ENCODE results near the gene PFKL.

Gene PFKL

DNA sequence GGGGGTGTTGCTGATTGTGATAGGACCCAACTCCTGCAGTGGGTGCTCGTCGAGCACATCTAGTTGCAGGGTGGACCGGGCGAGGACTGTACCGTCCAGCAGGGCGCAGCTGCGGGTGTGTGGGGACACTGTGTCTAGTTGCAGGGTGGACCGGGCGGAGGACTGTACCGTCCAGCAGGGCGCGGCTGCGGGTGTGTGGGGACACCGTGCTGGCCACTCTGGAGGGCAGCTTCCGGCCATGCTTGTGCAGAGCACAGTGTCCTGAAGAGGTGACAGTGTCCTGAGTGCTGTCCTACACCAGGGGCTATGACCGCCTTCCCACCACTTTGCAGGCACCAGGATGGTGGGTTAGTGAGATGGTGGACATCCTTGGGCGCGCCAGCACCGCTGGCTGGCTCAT lies 49.0 kb downstream of the PFKL start:
- TF ChIP-seq, protein P1, sequence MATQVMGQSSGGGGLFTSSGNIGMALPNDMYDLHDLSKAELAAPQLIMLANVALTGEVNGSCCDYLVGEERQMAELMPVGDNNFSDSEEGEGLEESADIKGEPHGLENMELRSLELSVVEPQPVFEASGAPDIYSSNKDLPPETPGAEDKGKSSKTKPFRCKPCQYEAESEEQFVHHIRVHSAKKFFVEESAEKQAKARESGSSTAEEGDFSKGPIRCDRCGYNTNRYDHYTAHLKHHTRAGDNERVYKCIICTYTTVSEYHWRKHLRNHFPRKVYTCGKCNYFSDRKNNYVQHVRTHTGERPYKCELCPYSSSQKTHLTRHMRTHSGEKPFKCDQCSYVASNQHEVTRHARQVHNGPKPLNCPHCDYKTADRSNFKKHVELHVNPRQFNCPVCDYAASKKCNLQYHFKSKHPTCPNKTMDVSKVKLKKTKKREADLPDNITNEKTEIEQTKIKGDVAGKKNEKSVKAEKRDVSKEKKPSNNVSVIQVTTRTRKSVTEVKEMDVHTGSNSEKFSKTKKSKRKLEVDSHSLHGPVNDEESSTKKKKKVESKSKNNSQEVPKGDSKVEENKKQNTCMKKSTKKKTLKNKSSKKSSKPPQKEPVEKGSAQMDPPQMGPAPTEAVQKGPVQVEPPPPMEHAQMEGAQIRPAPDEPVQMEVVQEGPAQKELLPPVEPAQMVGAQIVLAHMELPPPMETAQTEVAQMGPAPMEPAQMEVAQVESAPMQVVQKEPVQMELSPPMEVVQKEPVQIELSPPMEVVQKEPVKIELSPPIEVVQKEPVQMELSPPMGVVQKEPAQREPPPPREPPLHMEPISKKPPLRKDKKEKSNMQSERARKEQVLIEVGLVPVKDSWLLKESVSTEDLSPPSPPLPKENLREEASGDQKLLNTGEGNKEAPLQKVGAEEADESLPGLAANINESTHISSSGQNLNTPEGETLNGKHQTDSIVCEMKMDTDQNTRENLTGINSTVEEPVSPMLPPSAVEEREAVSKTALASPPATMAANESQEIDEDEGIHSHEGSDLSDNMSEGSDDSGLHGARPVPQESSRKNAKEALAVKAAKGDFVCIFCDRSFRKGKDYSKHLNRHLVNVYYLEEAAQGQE (IDR thresholded peaks at IDR 0.05; ENCODE audit: insufficient read depth in 1 of 2, low read depth in 2 of 2, low read length in 2 of 2), result no peak
- TF ChIP-seq POLR2AphosphoS5 (IDR thresholded peaks at IDR 0.05; ENCODE audit: low read depth, low read length) (no peak), SIN3A (IDR thresholded peaks at IDR 0.05; ENCODE audit: borderline replicate concordance, insufficient read depth, low read length) (no peak), FOXP2 (optimal IDR thresholded peaks at IDR 0.05; ENCODE audit: borderline replicate concordance, extremely low read depth, extremely low read length, insufficient read depth) (no peak), TAF1 (IDR thresholded peaks at IDR 0.05; ENCODE audit: borderline replicate concordance, insufficient read depth, low read length) (no peak)

DNA sequence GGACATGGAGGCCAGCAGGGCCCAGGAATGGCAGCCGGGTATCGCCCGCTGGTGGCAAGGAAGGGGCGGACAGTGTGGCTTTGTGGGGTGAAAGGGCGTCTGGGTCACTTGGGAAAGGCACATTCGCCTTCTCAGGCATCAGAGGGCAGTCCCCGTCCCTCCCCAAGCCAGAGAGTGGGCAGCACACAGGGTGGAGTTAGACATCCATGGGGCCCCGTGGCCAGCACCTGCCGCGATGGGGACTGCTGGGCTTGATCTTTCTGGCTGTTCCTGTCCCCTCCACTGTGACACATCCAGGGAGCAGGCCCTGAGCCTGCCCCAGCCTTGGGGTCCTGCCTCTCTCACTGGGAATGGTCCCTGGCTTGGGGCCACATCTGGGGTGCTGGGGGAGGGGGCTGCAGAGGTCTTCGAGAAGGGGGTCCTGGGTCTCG lies 49.6 kb downstream of the PFKL start:
- TF ChIP-seq POLR2AphosphoS5 (IDR thresholded peaks at IDR 0.05; ENCODE audit: low read depth, low read length) (no peak), FOXP2 (optimal IDR thresholded peaks at IDR 0.05; ENCODE audit: borderline replicate concordance, extremely low read depth, extremely low read length, insufficient read depth) (no peak), TAF1 (IDR thresholded peaks at IDR 0.05; ENCODE audit: borderline replicate concordance, insufficient read depth, low read length) (no peak), SIN3A (IDR thresholded peaks at IDR 0.05; ENCODE audit: borderline replicate concordance, insufficient read depth, low read length) (no peak)
- TF ChIP-seq, protein P1 (IDR thresholded peaks at IDR 0.05; ENCODE audit: insufficient read depth in 1 of 2, low read depth in 2 of 2, low read length in 2 of 2), result no peak

DNA sequence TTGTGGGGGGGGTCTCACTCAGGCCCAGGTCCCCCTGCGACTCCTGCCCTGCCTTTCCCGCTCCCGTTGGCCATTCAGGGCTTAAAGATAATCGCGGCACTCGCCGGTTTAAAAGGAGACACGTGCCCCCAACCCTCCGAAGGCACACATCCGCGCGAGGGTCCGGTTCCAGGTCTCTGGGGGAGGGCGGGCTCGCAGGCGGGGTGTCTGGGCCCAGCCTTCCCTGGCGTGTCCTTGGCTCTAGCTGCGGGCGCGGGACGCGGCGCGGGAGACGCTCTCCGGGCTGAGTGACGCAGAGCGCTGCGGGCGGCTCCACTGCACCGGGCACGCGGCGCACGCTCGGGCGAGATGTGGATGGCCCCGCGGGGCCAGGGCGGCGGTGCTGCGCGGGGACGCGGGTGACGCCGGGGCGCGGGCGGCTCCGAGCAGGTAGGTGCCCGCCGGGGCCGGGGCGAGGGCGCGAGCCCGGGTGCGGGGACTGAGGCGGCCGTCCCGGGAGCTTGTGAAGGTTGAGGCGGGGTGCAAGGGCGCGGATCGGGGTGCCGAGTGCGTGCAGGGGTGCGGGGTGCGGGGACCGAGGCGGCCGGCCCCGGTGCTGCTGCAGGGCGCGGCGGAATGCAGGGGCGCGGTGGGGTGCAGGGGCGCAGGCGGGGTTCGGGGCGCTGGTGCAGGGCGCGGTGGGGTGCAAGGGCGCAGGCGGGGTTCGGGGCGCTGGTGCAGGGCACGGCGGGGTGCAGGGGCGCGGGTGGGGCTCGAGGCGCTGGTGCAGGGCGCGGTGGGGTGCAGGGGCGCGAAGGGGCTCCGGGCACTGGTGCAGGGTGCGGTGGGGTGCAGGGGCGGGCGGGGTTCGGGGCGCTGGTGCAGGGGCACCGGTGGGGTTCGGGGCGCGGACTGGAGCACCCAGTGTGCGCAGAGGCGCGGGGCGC lies 50.3 kb downstream of the PFKL start:
- TF ChIP-seq SIN3A (IDR thresholded peaks at IDR 0.05; ENCODE audit: borderline replicate concordance, insufficient read depth, low read length) (no peak), TAF1 (IDR thresholded peaks at IDR 0.05; ENCODE audit: borderline replicate concordance, insufficient read depth, low read length) (no peak), POLR2AphosphoS5 (IDR thresholded peaks at IDR 0.05; ENCODE audit: low read depth, low read length) (no peak), FOXP2 (optimal IDR thresholded peaks at IDR 0.05; ENCODE audit: borderline replicate concordance, extremely low read depth, extremely low read length, insufficient read depth) (no peak)
- TF ChIP-seq, protein P1 (IDR thresholded peaks at IDR 0.05; ENCODE audit: insufficient read depth in 1 of 2, low read depth in 2 of 2, low read length in 2 of 2), result no peak

DNA sequence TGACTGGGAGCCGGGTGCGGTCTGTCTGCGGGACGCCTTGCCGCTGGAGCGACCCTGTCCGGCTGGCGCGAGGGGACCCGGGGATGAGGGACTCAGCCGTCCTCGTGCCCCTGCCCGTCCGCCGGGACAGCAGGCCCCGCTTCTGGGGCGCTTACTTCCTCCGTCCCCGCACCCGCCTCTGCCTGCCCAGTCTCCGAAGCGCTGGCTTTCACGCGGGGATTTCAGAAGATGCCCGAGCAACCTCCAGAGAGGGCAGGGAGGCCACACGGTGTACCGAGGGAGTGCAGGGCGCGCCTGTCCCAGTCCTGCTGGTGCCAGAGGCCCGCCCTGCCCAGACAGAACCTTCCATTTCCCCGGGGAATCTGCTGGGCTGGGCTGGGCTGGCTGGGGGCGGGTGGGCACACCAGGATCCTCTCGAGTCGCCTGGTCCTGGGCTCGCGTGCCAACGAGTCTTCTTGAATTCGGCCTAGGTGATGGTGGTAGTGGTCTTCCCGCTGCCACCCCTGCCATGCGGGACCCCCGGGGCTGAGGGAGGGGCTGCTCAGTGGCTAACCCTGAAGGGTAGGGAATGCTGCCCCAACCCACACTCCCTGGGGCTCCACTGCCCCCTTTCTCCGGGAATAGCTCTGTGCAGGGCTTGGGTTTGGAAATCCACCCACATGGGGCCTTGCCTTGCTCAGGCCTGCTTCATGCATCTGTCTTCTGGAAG lies 51.1 kb downstream of the PFKL start:
- TF ChIP-seq FOXP2 (optimal IDR thresholded peaks at IDR 0.05; ENCODE audit: borderline replicate concordance, extremely low read depth, extremely low read length, insufficient read depth) (no peak), SIN3A (IDR thresholded peaks at IDR 0.05; ENCODE audit: borderline replicate concordance, insufficient read depth, low read length) (no peak), TAF1 (IDR thresholded peaks at IDR 0.05; ENCODE audit: borderline replicate concordance, insufficient read depth, low read length) (no peak), POLR2AphosphoS5 (IDR thresholded peaks at IDR 0.05; ENCODE audit: low read depth, low read length) (no peak)
- TF ChIP-seq, protein P1 (IDR thresholded peaks at IDR 0.05; ENCODE audit: insufficient read depth in 1 of 2, low read depth in 2 of 2, low read length in 2 of 2), result no peak
